Type B pancreatic cell (in vitro differentiated cells): ENCODE data around the gene INPP4B. TPM values are rescaled to one million over a fixed set of nuclear protein-coding genes. Genes with fewer than 3 reads are reported as not detected.
"Not testable (repeated sequence)": the region's sequence is repeated elsewhere in the genome, so short reads cannot be mapped to it uniquely, and the experiment has no call there.

Experiments used
- DNase-seq: peaks from one replicate; pipeline ENCODE4 v3.0.0; 2021; ENCODE audit warnings: mixed read lengths; ENCODE audit not compliant: unreplicated experiment; ENCODE audit errors: extremely low spot score
- H3K27ac Mint-ChIP-seq: 2 replicates; pipeline ENCODE4 v1.8.0; 2021; ENCODE audit warnings: mild to moderate bottlenecking, mixed read lengths
- H3K27me3 Mint-ChIP-seq: 2 replicates; pipeline ENCODE4 v1.8.0; 2021; ENCODE audit warnings: mixed read lengths
- H3K36me3 Mint-ChIP-seq: 2 replicates; pipeline ENCODE4 v1.8.0; 2021; ENCODE audit warnings: mixed read lengths
- H3K4me1 Mint-ChIP-seq: one replicate; pipeline ENCODE4 v1.8.0; 2021; ENCODE audit warnings: mixed read lengths; ENCODE audit not compliant: unreplicated experiment
- H3K4me3 Mint-ChIP-seq: 2 replicates; pipeline ENCODE4 v1.8.0; 2021; ENCODE audit warnings: mild to moderate bottlenecking, mixed read lengths
- H3K9me3 Mint-ChIP-seq: 2 replicates; pipeline ENCODE4 v1.8.0; 2021; ENCODE audit warnings: mixed read lengths
- total RNA-seq: library from RNA; stranded (reverse); gene quantifications from 2 replicates; pipeline ENCODE4 v1.2.1, GENCODE V29; 2021; ENCODE audit warnings: low replicate concordance
- TF ChIP-seq, protein P1 (sequence below): fragments of 200-600 bp; sonication (generic); conservative IDR thresholded peaks from 2 replicates; pipeline ENCODE4 v1.5.0; 2021; ENCODE audit warnings: antibody characterized with exemption, mild to moderate bottlenecking

The INPP4B gene
- total RNA-seq, 1 donor from 2014 or later: 9.0 TPM

DNA sequence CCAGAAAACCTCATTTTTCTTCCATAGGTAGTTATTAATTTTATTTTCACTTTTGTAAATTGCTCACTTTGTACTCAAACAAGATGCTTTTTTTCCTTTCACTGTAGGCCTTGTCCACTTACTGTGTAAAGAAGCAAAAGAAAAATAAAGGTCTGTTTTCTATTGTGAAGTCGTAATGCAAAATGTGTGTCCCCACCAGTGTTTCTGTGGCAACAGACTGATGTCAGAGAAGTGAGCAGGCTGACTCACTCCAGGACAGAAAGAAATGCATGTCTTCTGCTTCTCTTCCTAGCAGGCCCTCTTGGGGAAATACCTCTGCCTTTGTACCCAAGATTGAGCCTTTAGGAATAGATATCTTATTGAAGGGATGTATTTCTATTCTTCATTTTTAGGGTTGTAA lies 30.3 kb downstream of the INPP4B start:
- no peaks in the 10 kb centered on the region for H3K4me1 Mint-ChIP-seq
- no peak overlapping the region for H3K27ac Mint-ChIP-seq
- TF ChIP-seq, protein P1, sequence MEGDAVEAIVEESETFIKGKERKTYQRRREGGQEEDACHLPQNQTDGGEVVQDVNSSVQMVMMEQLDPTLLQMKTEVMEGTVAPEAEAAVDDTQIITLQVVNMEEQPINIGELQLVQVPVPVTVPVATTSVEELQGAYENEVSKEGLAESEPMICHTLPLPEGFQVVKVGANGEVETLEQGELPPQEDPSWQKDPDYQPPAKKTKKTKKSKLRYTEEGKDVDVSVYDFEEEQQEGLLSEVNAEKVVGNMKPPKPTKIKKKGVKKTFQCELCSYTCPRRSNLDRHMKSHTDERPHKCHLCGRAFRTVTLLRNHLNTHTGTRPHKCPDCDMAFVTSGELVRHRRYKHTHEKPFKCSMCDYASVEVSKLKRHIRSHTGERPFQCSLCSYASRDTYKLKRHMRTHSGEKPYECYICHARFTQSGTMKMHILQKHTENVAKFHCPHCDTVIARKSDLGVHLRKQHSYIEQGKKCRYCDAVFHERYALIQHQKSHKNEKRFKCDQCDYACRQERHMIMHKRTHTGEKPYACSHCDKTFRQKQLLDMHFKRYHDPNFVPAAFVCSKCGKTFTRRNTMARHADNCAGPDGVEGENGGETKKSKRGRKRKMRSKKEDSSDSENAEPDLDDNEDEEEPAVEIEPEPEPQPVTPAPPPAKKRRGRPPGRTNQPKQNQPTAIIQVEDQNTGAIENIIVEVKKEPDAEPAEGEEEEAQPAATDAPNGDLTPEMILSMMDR: no peak
- DNase-seq: no peak
- no peaks in the 10 kb centered on the region for H3K27me3 Mint-ChIP-seq
- H3K36me3 Mint-ChIP-seq: no peaks in the 10 kb centered on the region
- H3K9me3 Mint-ChIP-seq: no peaks in the 10 kb centered on the region
- H3K4me3 Mint-ChIP-seq: no peak overlapping the region

DNA sequence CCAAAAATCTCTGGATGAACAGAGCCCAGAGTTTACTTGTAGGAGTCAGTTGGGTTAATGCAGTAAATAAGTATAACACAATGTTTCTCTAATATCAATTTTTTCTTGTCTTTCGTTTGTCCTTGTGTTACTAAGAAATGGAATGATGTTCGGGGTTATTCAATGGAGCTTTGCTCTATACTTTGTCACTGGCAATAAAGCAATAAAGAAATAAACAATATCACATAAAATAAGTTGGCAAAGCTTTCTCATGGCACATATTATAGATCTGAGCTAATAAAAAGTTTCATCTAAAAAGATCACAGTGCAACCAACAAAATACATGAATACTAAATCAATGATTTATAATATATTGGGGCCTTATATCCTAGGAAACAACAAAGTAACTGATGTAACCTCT lies 32.7 kb downstream of the INPP4B start:
- no peaks in the 10 kb centered on the region for H3K27me3 Mint-ChIP-seq
- H3K4me1 Mint-ChIP-seq: no peaks in the 10 kb centered on the region
- H3K36me3 Mint-ChIP-seq: no peaks in the 10 kb centered on the region

DNA sequence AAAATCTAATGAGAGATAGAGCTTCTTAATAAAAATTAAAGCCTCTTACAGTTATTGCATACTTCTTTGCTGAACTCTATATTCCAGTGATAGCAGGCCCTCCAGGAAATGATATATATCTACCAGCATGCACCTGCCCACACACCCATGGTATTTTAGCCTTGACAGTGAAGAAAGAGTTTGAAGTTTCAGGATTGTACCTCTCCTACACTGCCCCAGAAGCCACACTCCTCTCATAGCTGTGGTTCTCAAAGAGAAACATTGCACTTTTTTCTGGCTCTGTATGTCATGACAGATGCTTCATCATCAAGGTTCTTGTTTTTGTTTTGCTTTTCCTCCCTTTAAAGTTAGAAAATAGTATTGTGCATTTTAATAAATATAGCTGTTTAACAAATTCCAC lies 34.0 kb downstream of the INPP4B start:
- H3K4me1 Mint-ChIP-seq: no peaks in the 10 kb centered on the region
- no peak overlapping the region for H3K27ac Mint-ChIP-seq
- H3K36me3 Mint-ChIP-seq: no peaks in the 10 kb centered on the region
- DNase-seq: no peak
- no peaks in the 10 kb centered on the region for H3K9me3 Mint-ChIP-seq
- no peaks in the 10 kb centered on the region for H3K27me3 Mint-ChIP-seq
- TF ChIP-seq, protein P1: no peak
- H3K4me3 Mint-ChIP-seq: no peak overlapping the region

More for the DNA sequence above, 32.7 kb downstream of the INPP4B start:
- no peak for DNase-seq
- Mint-ChIP-seq H3K9me3 (no peaks in the 10 kb centered on the region), H3K4me3 (no peak overlapping the region), H3K27ac (no peak overlapping the region)
- TF ChIP-seq, protein P1: no peak

DNA sequence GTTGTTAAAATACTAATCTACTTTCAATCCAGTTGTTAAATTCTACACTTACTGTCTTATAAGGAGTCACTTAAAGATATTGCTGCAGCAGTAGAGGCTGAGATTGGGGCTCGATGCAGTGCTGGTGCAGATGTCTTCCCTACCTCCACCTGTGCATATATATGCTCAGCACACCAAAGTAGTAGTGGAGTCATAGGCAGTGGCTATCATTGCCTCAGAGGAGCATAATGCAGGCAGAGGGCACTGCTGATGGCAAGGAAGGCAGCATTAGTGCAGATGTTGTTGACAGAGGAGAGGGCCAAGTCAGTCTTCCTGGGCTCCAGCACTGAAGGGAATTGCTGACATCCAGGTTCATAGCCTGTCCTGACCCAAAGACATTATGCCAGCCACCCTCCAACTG lies 35.1 kb downstream of the INPP4B start:
- no peak overlapping the region for H3K27ac Mint-ChIP-seq
- H3K4me1 Mint-ChIP-seq: no peaks in the 10 kb centered on the region
- TF ChIP-seq, protein P1: no peak
- H3K36me3 Mint-ChIP-seq: no peaks in the 10 kb centered on the region
- no peak overlapping the region for H3K4me3 Mint-ChIP-seq
- no peak for DNase-seq
- no peaks in the 10 kb centered on the region for H3K9me3 Mint-ChIP-seq
- no peaks in the 10 kb centered on the region for H3K27me3 Mint-ChIP-seq

DNA sequence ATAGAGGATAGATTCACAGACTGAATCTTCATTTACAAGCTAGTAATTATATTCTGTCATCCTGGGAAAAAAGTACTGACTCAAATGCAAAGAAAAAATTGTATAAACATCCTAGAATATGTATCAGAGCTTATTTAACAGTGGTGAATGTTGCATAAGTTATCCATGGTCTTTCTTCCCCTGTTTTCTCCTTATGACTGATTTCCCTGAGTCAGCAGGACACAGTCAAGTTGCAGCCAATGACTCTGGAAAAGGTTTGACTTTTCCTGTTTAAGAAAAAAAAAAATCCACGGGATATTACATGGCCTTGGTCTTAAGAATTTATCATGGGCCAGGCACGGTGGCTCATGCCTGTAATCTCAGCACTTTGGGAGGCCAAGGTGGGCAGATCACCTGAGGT lies 36.5 kb downstream of the INPP4B start:
- H3K4me1 Mint-ChIP-seq: no peaks in the 10 kb centered on the region
- peaks cover under 1% of the 10 kb centered on the region for H3K9me3 Mint-ChIP-seq
- no peak overlapping the region for H3K27ac Mint-ChIP-seq
- TF ChIP-seq, protein P1: no peak
- H3K36me3 Mint-ChIP-seq: no peaks in the 10 kb centered on the region
- no peaks in the 10 kb centered on the region for H3K27me3 Mint-ChIP-seq
- no peak overlapping the region for H3K4me3 Mint-ChIP-seq
- no peak for DNase-seq

DNA sequence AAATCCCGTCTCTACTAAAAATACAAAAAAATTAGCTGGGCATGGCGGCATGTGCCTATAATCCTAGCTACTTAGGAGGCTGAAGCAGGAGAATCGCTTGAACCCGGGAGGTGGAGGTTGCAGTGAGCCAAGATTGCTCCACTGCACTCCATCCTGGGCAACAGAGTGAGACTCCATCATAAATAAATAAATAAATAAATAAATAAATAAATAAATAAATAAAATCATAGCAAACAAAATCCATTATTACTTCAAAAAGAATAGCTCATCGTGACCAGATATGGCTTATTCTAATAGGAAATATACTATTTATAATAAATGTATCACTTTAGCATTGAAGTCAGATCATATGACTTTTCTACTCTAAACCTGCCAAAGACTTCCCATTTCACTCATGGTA lies 42.2 kb downstream of the INPP4B start:
- DNase-seq, H3K4me3 Mint-ChIP-seq, H3K27me3 Mint-ChIP-seq, H3K36me3 Mint-ChIP-seq, H3K4me1 Mint-ChIP-seq, H3K9me3 Mint-ChIP-seq, H3K27ac Mint-ChIP-seq: not testable (repeated sequence)
